ENCODE measurements around the gene MAGEB2.

The MAGEB2 gene

GRCh38 chrX:30246769-30247489, 31.6 kb downstream of the MAGEB2 start, which contains the start of gene MAGEB1:
Gene MAGEB1, plus strand, starts transcription at chrX:30247146. Its CDS starts 3,348 bp downstream, at chrX:30250494.
- TF ChIP-seq, protein P1, sequence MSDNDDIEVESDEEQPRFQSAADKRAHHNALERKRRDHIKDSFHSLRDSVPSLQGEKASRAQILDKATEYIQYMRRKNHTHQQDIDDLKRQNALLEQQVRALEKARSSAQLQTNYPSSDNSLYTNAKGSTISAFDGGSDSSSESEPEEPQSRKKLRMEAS (IDR thresholded peaks at IDR 0.05) = no peak
- no peak for TF ChIP-seq CEBPB (IDR thresholded peaks at IDR 0.05)

GRCh38 chrX:30248854-30249253, 33.5 kb downstream of the MAGEB2 start:
- TF ChIP-seq TCF12 (IDR thresholded peaks at IDR 0.05; ENCODE audit: low read depth) (no peak), RAD21 (IDR thresholded peaks at IDR 0.05; ENCODE audit: low read depth) (no peak), NFIC (IDR thresholded peaks at IDR 0.05) (no peak), EP300 (IDR thresholded peaks at IDR 0.05; ENCODE audit: borderline replicate concordance) (no peak), EGR1 (IDR thresholded peaks at IDR 0.05) (no peak), TAF1 (IDR thresholded peaks at IDR 0.05; ENCODE audit: low read depth) (no peak), CEBPB (IDR thresholded peaks at IDR 0.05) (no peak), YY1 (IDR thresholded peaks at IDR 0.05; ENCODE audit: low read depth) (no peak), CREB1 (IDR thresholded peaks at IDR 0.05; ENCODE audit: low read depth) (no peak), TEAD4 (IDR thresholded peaks at IDR 0.05) (no peak), FOXM1 (IDR thresholded peaks at IDR 0.05; ENCODE audit: borderline replicate concordance, low read depth) (no peak), ZBTB7A (IDR thresholded peaks at IDR 0.05; ENCODE audit: low read depth) (no peak)
- TF ChIP-seq, protein P2, sequence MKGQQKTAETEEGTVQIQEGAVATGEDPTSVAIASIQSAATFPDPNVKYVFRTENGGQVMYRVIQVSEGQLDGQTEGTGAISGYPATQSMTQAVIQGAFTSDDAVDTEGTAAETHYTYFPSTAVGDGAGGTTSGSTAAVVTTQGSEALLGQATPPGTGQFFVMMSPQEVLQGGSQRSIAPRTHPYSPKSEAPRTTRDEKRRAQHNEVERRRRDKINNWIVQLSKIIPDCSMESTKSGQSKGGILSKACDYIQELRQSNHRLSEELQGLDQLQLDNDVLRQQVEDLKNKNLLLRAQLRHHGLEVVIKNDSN (IDR thresholded peaks at IDR 0.05) = no peak
- TF ChIP-seq, protein P3, sequence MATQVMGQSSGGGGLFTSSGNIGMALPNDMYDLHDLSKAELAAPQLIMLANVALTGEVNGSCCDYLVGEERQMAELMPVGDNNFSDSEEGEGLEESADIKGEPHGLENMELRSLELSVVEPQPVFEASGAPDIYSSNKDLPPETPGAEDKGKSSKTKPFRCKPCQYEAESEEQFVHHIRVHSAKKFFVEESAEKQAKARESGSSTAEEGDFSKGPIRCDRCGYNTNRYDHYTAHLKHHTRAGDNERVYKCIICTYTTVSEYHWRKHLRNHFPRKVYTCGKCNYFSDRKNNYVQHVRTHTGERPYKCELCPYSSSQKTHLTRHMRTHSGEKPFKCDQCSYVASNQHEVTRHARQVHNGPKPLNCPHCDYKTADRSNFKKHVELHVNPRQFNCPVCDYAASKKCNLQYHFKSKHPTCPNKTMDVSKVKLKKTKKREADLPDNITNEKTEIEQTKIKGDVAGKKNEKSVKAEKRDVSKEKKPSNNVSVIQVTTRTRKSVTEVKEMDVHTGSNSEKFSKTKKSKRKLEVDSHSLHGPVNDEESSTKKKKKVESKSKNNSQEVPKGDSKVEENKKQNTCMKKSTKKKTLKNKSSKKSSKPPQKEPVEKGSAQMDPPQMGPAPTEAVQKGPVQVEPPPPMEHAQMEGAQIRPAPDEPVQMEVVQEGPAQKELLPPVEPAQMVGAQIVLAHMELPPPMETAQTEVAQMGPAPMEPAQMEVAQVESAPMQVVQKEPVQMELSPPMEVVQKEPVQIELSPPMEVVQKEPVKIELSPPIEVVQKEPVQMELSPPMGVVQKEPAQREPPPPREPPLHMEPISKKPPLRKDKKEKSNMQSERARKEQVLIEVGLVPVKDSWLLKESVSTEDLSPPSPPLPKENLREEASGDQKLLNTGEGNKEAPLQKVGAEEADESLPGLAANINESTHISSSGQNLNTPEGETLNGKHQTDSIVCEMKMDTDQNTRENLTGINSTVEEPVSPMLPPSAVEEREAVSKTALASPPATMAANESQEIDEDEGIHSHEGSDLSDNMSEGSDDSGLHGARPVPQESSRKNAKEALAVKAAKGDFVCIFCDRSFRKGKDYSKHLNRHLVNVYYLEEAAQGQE (IDR thresholded peaks at IDR 0.05; ENCODE audit: low read depth) = no peak
- TF ChIP-seq, protein P1 (IDR thresholded peaks at IDR 0.05) = no peak

- TF ChIP-seq YY1 (IDR thresholded peaks at IDR 0.05; ENCODE audit: low read depth) (no peak), CREB1 (IDR thresholded peaks at IDR 0.05; ENCODE audit: low read depth) (no peak), RAD21 (IDR thresholded peaks at IDR 0.05; ENCODE audit: low read depth) (no peak), TCF12 (IDR thresholded peaks at IDR 0.05; ENCODE audit: low read depth) (no peak), ZBTB7A (IDR thresholded peaks at IDR 0.05; ENCODE audit: low read depth) (no peak), TEAD4 (IDR thresholded peaks at IDR 0.05) (no peak), TAF1 (IDR thresholded peaks at IDR 0.05; ENCODE audit: low read depth) (no peak), CEBPB (IDR thresholded peaks at IDR 0.05) (no peak), EP300 (IDR thresholded peaks at IDR 0.05; ENCODE audit: borderline replicate concordance) (no peak), EGR1 (IDR thresholded peaks at IDR 0.05) (no peak)
- TF ChIP-seq, protein P3 (IDR thresholded peaks at IDR 0.05; ENCODE audit: low read depth) = no peak
- TF ChIP-seq, protein P1 (IDR thresholded peaks at IDR 0.05) = no peak
Measured at GRCh38 chrX:30253257-30253656, 37.9 kb downstream of the MAGEB2 start.

DNA sequence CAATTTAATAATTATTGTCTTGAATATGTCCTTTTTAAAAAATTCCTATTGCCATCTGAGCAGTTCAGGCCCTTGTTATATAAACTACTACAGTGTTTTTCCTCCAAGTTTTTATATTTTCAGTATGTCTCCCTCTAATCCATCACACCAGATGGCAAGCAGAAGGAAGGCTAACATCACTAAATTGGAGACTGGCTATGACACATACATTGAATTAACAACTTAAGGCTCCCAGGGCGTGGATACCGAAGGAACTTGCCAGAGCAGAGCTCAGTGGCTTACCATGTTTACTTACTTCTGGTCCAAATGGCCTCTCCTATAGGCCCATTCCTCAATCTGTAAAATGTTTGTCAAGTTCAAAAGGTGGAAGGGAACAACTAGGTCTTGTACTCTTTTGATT, 44.6 kb downstream of the MAGEB2 start:
- TF ChIP-seq TEAD4 (IDR thresholded peaks at IDR 0.05) = no peak
- TF ChIP-seq RAD21 (IDR thresholded peaks at IDR 0.05; ENCODE audit: low read depth) = no peak
- TF ChIP-seq, protein P1 (IDR thresholded peaks at IDR 0.05) = no peak
- TF ChIP-seq EGR1 (IDR thresholded peaks at IDR 0.05) = no peak
- TF ChIP-seq CREB1 (IDR thresholded peaks at IDR 0.05; ENCODE audit: low read depth) = no peak
- no peak for TF ChIP-seq TAF1 (IDR thresholded peaks at IDR 0.05; ENCODE audit: low read depth)
- TF ChIP-seq ZBTB7A (IDR thresholded peaks at IDR 0.05; ENCODE audit: low read depth) = no peak
- no peak for TF ChIP-seq FOXM1 (IDR thresholded peaks at IDR 0.05; ENCODE audit: borderline replicate concordance, low read depth)
- no peak for TF ChIP-seq CEBPB (IDR thresholded peaks at IDR 0.05)
- TF ChIP-seq TCF12 (IDR thresholded peaks at IDR 0.05; ENCODE audit: low read depth) = no peak
- no peak for TF ChIP-seq NFIC (IDR thresholded peaks at IDR 0.05)
- TF ChIP-seq, protein P3 (IDR thresholded peaks at IDR 0.05; ENCODE audit: low read depth) = no peak
- no peak for TF ChIP-seq EP300 (IDR thresholded peaks at IDR 0.05; ENCODE audit: borderline replicate concordance)

Data from Ishikawa (cell line).